ENCODE data around the gene ZSWIM6.

DNA sequence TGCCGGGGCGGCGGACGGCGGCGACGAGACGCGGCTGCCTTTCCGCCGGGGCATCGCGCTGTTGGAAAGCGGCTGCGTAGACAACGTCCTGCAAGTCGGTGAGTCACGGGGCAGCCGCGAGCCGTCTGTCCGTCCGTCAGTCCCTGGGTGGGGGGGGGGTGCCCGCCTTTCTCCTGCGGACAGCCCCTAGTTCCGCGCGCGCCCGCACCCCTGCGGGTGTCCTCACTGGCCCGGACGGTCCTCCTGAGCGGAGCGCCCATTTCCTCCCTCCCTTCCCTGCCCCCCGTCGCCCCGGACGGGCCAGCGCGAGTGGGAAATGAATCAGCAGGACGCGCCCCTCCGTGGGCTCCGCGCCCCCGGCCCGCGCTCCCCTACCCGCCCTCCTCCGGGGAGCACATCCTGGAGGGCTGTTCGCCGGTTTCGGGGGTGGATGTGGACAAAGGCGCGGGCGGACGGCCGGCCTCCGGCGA lies 828 bp downstream of the ZSWIM6 start:
- TF ChIP-seq, protein P1, sequence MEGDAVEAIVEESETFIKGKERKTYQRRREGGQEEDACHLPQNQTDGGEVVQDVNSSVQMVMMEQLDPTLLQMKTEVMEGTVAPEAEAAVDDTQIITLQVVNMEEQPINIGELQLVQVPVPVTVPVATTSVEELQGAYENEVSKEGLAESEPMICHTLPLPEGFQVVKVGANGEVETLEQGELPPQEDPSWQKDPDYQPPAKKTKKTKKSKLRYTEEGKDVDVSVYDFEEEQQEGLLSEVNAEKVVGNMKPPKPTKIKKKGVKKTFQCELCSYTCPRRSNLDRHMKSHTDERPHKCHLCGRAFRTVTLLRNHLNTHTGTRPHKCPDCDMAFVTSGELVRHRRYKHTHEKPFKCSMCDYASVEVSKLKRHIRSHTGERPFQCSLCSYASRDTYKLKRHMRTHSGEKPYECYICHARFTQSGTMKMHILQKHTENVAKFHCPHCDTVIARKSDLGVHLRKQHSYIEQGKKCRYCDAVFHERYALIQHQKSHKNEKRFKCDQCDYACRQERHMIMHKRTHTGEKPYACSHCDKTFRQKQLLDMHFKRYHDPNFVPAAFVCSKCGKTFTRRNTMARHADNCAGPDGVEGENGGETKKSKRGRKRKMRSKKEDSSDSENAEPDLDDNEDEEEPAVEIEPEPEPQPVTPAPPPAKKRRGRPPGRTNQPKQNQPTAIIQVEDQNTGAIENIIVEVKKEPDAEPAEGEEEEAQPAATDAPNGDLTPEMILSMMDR (conservative IDR thresholded peaks at IDR 0.05), result no peak
- TF ChIP-seq ZFX (IDR thresholded peaks at IDR 0.05), result no peak

All from C4-2B (cell line).